WTC11 (cell line): Measurements from ENCODE around the gene DAAM2.

Experiments used
- OVOL2 ChIP-seq: fragments of 250-450 bp; sonication (Bioruptor Pico); IDR thresholded peaks from 2 replicates; pipeline ENCODE4 v1.9.0; 2021; ENCODE audit warnings: mild to moderate bottlenecking, borderline replicate concordance
- TF ChIP-seq, protein P1 (sequence below): sonication (generic); formaldehyde crosslinking; IDR thresholded peaks from 2 replicates; pipeline ENCODE4 v1.8.0; 2022; ENCODE audit warnings: missing genetic modification reagents
- TF ChIP-seq, protein P2 (sequence below): sonication (generic); formaldehyde crosslinking; IDR thresholded peaks from 2 replicates; pipeline ENCODE4 v1.8.0; 2022; ENCODE audit warnings: mild to moderate bottlenecking, missing genetic modification reagents
- TF ChIP-seq, protein P3 (sequence below): fragments of 200-600 bp; IDR thresholded peaks from 2 replicates; pipeline ENCODE4 v1.8.0; 2022; ENCODE audit warnings: antibody characterized with exemption
- TF ChIP-seq, protein P4 (sequence below): sonication (generic); formaldehyde crosslinking; IDR thresholded peaks from 2 replicates; pipeline ENCODE4 v1.8.1; 2023; ENCODE audit warnings: mild to moderate bottlenecking, missing genetic modification reagents, moderate library complexity
- TF ChIP-seq, protein P5 (sequence below): sonication (generic); formaldehyde crosslinking; IDR thresholded peaks from 2 replicates; pipeline ENCODE4 v1.8.1; 2022; ENCODE audit warnings: low read depth, missing genetic modification reagents, borderline replicate concordance

DNA sequence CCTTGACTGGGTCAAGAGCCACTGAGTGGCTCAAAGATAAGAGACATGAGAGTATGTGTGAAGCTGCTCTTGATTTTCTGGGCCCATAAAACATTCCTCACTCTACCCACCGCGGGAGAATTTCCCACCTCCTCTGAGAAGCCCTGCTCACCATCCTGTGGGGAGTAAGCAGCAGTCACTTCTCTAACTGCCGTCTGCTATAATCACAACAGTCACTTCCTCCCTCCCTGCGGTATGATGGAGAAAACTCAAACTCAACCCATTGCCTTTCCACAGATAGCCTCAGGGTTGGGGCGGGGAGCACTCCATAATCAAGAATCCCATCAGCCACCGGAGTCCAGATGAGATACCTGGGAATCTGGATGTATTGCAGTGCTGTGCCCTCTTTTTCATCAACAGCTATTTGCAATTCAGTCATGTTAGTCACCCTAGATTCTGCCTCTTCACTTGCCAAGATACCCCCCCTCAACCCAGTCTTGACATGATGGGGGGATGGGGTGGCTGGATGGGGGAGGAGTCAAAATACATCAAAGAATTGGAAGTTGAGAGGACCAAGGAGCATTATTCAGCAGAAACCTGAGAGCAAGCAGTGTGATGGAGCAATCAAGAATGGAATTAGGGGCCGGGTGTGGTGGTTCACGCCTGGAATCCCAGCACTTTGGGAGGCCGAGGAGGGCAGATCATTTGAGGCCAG, 137.0 kb downstream of the DAAM2 start:
- TF ChIP-seq, protein P1, sequence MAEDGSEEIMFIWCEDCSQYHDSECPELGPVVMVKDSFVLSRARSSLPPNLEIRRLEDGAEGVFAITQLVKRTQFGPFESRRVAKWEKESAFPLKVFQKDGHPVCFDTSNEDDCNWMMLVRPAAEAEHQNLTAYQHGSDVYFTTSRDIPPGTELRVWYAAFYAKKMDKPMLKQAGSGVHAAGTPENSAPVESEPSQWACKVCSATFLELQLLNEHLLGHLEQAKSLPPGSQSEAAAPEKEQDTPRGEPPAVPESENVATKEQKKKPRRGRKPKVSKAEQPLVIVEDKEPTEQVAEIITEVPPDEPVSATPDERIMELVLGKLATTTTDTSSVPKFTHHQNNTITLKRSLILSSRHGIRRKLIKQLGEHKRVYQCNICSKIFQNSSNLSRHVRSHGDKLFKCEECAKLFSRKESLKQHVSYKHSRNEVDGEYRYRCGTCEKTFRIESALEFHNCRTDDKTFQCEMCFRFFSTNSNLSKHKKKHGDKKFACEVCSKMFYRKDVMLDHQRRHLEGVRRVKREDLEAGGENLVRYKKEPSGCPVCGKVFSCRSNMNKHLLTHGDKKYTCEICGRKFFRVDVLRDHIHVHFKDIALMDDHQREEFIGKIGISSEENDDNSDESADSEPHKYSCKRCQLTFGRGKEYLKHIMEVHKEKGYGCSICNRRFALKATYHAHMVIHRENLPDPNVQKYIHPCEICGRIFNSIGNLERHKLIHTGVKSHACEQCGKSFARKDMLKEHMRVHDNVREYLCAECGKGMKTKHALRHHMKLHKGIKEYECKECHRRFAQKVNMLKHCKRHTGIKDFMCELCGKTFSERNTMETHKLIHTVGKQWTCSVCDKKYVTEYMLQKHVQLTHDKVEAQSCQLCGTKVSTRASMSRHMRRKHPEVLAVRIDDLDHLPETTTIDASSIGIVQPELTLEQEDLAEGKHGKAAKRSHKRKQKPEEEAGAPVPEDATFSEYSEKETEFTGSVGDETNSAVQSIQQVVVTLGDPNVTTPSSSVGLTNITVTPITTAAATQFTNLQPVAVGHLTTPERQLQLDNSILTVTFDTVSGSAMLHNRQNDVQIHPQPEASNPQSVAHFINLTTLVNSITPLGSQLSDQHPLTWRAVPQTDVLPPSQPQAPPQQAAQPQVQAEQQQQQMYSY = no peak
- TF ChIP-seq, protein P2, sequence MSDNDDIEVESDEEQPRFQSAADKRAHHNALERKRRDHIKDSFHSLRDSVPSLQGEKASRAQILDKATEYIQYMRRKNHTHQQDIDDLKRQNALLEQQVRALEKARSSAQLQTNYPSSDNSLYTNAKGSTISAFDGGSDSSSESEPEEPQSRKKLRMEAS (CRISPR knock-in tag) = no peak
- TF ChIP-seq, protein P3, sequence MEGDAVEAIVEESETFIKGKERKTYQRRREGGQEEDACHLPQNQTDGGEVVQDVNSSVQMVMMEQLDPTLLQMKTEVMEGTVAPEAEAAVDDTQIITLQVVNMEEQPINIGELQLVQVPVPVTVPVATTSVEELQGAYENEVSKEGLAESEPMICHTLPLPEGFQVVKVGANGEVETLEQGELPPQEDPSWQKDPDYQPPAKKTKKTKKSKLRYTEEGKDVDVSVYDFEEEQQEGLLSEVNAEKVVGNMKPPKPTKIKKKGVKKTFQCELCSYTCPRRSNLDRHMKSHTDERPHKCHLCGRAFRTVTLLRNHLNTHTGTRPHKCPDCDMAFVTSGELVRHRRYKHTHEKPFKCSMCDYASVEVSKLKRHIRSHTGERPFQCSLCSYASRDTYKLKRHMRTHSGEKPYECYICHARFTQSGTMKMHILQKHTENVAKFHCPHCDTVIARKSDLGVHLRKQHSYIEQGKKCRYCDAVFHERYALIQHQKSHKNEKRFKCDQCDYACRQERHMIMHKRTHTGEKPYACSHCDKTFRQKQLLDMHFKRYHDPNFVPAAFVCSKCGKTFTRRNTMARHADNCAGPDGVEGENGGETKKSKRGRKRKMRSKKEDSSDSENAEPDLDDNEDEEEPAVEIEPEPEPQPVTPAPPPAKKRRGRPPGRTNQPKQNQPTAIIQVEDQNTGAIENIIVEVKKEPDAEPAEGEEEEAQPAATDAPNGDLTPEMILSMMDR = no peak
- TF ChIP-seq OVOL2 = no peak
- TF ChIP-seq, protein P4, sequence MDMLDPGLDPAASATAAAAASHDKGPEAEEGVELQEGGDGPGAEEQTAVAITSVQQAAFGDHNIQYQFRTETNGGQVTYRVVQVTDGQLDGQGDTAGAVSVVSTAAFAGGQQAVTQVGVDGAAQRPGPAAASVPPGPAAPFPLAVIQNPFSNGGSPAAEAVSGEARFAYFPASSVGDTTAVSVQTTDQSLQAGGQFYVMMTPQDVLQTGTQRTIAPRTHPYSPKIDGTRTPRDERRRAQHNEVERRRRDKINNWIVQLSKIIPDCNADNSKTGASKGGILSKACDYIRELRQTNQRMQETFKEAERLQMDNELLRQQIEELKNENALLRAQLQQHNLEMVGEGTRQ (CRISPR knock-in tag) = no peak
- TF ChIP-seq, protein P5, sequence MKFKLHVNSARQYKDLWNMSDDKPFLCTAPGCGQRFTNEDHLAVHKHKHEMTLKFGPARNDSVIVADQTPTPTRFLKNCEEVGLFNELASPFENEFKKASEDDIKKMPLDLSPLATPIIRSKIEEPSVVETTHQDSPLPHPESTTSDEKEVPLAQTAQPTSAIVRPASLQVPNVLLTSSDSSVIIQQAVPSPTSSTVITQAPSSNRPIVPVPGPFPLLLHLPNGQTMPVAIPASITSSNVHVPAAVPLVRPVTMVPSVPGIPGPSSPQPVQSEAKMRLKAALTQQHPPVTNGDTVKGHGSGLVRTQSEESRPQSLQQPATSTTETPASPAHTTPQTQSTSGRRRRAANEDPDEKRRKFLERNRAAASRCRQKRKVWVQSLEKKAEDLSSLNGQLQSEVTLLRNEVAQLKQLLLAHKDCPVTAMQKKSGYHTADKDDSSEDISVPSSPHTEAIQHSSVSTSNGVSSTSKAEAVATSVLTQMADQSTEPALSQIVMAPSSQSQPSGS (CRISPR knock-in tag) = no peak
